ENCODE data around the gene SFXN2.
"Not testable (repeated sequence)": the region's sequence is repeated elsewhere in the genome, so short reads cannot be mapped to it uniquely, and the experiment has no call there.

The SFXN2 gene

DNA sequence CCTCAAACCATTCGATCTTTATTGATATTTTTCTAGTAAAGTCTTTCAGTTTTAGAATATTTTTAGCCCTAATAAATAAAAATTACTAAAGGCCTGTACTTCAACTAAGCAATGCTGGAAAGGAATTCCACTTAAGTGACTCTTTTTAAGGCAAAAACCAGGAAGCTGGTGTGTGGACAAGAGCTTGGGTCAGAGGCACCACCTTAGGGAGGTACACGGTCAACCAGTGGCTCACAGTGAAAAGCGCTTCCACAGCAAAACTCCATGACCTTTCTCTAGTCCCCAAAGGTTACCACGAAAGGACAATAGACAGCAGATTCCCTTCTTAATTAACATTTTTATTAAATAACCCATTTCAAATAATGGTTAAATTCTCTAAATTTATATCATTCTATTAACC, 31.5 kb upstream of the SFXN2 start:
- H3K4me3 ChIP-seq (ENCODE audit: low read depth in 1 of 2, low read length in 2 of 2) = no peak overlapping the region
- no peak overlapping the region for H3K27ac ChIP-seq (ENCODE audit: low read length)
- no peaks in the 10 kb centered on the region for H3K27me3 ChIP-seq (ENCODE audit: low read depth, low read length)
- H3K4me1 ChIP-seq (ENCODE audit: control insufficient read depth in 1 of 2, insufficient read depth in 2 of 2, low read length in 2 of 2) = peaks cover 0 to 7% of the 10 kb centered on the region in 2 donors
- H3K9me3 ChIP-seq (ENCODE audit: control insufficient read depth in 1 of 2, low read length in 2 of 2) = no peaks in the 10 kb centered on the region
- peaks cover 0 to 28% of the 10 kb centered on the region in 2 donors for H3K36me3 ChIP-seq (ENCODE audit: control insufficient read depth in 1 of 2, insufficient read depth in 2 of 2, low read length in 2 of 2)

DNA sequence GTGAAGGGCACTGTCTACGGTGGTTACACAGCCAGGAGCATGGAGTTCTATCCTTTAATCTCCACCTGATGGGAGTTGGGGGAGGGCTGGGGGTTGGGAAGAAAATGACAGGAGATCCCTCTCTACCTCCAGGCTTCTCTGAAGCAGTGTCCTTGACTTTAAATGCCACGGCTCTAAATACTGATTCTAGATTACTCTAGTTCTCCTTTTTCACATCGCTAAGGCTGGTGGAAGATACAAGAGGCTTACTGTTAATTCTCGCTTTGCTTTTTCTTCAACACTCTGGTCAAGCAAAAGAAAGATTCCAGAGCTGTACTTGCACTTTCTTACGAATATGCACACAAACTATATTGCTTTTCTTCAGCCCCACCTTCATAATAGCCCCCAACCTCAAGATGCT, 30.7 kb upstream of the SFXN2 start:
- no peak overlapping the region for H3K27ac ChIP-seq (ENCODE audit: low read length)
- H3K27me3 ChIP-seq (ENCODE audit: low read depth, low read length) = no peaks in the 10 kb centered on the region
- no peak overlapping the region for H3K4me3 ChIP-seq (ENCODE audit: low read depth in 1 of 2, low read length in 2 of 2)
- peaks cover 0 to 4% of the 10 kb centered on the region in 2 donors for H3K4me1 ChIP-seq (ENCODE audit: control insufficient read depth in 1 of 2, insufficient read depth in 2 of 2, low read length in 2 of 2)
- H3K36me3 ChIP-seq (ENCODE audit: control insufficient read depth in 1 of 2, insufficient read depth in 2 of 2, low read length in 2 of 2) = peaks cover 0 to 28% of the 10 kb centered on the region in 2 donors
- no peaks in the 10 kb centered on the region for H3K9me3 ChIP-seq (ENCODE audit: control insufficient read depth in 1 of 2, low read length in 2 of 2)

DNA sequence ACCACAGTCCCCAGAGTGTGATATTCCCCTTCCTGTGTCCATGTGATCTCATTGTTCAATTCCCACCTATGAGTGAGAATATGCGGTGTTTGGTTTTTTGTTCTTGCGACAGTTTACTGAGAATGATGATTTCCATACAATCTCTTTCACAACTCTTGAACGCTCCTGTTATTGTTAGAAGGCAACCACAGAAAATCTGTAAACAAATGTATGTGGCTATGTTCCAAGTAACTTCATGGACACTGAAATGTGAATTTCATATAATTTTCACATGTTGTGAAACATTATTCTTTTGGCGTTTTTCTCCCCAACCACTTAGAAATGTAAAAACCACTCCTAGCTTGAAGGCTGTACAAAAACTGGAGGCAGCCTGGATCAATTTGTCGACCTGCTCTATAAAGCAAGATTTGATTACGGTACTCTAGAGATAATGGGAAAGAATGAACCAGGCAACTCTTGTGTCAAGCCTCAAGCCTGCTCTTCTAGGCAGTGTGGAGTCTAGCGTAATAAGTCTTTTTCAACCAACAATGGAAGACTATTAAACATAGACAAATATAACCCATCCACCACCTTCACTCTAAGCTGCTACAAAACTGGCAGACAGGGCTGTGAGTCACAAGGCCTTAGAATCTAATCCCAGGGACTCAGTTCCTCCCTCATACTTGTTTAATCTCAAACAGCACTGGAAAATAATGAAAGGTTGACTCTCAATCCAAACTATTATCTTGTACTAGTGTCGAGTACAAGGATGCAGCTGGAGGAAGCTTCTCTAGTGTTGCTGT, 23.0 kb upstream of the SFXN2 start:
- H3K4me1 ChIP-seq (ENCODE audit: control insufficient read depth in 1 of 2, insufficient read depth in 2 of 2, low read length in 2 of 2) = no peaks in the 10 kb centered on the region
- no peak overlapping the region for H3K27ac ChIP-seq (ENCODE audit: low read length)
- no peak overlapping the region for H3K4me3 ChIP-seq (ENCODE audit: low read depth in 1 of 2, low read length in 2 of 2)
- peaks cover 0 to 7% of the 10 kb centered on the region in 2 donors for H3K36me3 ChIP-seq (ENCODE audit: control insufficient read depth in 1 of 2, insufficient read depth in 2 of 2, low read length in 2 of 2)
- H3K27me3 ChIP-seq (ENCODE audit: low read depth, low read length) = no peaks in the 10 kb centered on the region
- no peaks in the 10 kb centered on the region for H3K9me3 ChIP-seq (ENCODE audit: control insufficient read depth in 1 of 2, low read length in 2 of 2)

DNA sequence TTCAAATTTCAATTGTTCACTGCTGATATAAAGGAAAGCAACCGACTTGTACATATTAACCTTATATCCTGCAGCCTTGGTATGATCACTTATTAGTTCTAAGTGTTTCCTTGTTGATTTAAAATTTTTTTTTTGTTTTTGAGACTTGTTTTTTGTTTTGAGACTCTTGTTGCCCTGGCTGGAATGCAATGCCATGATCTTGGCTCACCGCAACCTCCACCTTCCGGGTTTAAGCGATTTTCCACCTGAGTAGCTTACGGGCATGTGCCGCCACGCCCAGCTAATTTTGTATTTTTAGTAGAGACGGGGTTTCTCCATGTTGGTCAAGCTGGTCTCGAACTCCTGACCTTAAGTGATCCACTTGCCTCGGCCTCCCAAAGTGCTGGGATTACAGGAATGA, 19.0 kb upstream of the SFXN2 start:
- H3K9me3 ChIP-seq (ENCODE audit: control insufficient read depth in 1 of 2, low read length in 2 of 2); H3K27me3 ChIP-seq (ENCODE audit: low read depth, low read length); H3K4me3 ChIP-seq (ENCODE audit: low read depth in 1 of 2, low read length in 2 of 2); H3K4me1 ChIP-seq (ENCODE audit: control insufficient read depth in 1 of 2, insufficient read depth in 2 of 2, low read length in 2 of 2); H3K27ac ChIP-seq (ENCODE audit: low read length): not testable (repeated sequence)
- H3K36me3 ChIP-seq (ENCODE audit: control insufficient read depth in 1 of 2, insufficient read depth in 2 of 2, low read length in 2 of 2) = peaks cover 14 to 24% of the 10 kb centered on the region in 2 donors

DNA sequence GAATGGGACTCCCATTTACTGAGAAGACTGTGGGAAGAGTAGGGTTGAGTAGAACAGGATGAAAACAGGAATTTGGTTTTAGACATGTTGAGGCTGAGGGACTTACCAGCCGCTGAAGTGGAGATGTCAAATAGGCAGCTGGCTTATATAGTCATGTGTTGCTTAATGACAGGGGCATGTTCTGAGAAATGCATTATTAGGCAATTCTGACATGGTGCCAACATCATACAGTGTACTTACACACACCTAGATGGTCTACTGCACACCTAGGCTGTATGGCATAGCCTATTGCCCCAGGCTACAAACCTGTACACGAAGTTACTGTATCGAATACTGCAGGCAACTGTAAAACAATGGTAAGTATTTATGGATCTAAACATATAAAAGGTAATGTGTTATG, 17.7 kb upstream of the SFXN2 start:
- no peak overlapping the region for H3K27ac ChIP-seq (ENCODE audit: low read length)
- H3K36me3 ChIP-seq (ENCODE audit: control insufficient read depth in 1 of 2, insufficient read depth in 2 of 2, low read length in 2 of 2) = peaks cover 14 to 20% of the 10 kb centered on the region in 2 donors
- H3K4me1 ChIP-seq (ENCODE audit: control insufficient read depth in 1 of 2, insufficient read depth in 2 of 2, low read length in 2 of 2) = no peaks in the 10 kb centered on the region
- no peaks in the 10 kb centered on the region for H3K27me3 ChIP-seq (ENCODE audit: low read depth, low read length)
- no peaks in the 10 kb centered on the region for H3K9me3 ChIP-seq (ENCODE audit: control insufficient read depth in 1 of 2, low read length in 2 of 2)
- no peak overlapping the region for H3K4me3 ChIP-seq (ENCODE audit: low read depth in 1 of 2, low read length in 2 of 2)

DNA sequence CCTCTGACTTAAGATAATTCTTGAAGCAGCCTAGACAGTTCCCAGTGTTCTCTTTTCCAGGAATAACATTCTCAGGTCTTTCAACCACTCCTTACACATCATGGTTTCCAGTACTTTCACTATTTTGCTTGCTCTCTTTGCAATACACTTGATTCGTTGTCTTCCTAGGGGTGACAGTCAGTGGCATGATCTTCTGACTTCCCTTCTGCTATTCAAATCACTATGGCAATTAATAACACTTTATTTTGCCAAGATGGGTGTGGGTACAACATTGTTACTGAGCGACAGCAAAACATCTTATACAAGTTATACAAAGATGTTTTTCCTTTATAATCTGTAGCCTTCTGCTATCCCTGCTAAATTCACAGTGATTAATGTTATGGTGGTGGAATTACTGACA, 15.5 kb upstream of the SFXN2 start:
- H3K27ac ChIP-seq (ENCODE audit: low read length) = no peak overlapping the region

DNA sequence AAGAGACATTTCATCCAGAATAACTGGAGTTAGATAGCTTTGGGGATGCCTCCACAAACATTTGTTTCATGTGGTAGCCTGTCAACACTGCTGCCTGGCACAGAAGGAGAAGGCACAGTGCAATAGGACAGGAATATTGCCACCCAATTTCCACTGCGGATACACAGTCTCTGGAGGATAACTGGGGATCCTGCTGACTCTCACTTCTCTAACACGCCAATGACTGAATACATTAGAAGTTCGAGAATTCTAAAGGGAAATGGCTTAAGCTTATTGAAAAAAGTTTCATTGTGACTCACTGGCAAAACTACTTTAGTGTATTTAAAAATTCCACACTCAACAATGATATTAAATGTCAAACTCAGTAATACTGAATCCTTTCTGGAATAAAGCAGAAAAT, 13.2 kb upstream of the SFXN2 start:
- Histone ChIP-seq H3K27me3 (ENCODE audit: low read depth, low read length) (no peaks in the 10 kb centered on the region), H3K36me3 (ENCODE audit: control insufficient read depth in 1 of 2, insufficient read depth in 2 of 2, low read length in 2 of 2) (peaks cover 14 to 17% of the 10 kb centered on the region in 2 donors), H3K4me3 (ENCODE audit: low read depth in 1 of 2, low read length in 2 of 2) (no peak overlapping the region), H3K27ac (ENCODE audit: low read length) (no peak overlapping the region), H3K4me1 (ENCODE audit: control insufficient read depth in 1 of 2, insufficient read depth in 2 of 2, low read length in 2 of 2) (no peaks in the 10 kb centered on the region), H3K9me3 (ENCODE audit: control insufficient read depth in 1 of 2, low read length in 2 of 2) (no peaks in the 10 kb centered on the region)

More for the DNA sequence above, 15.5 kb upstream of the SFXN2 start:
- Histone ChIP-seq H3K27me3 (ENCODE audit: low read depth, low read length) (no peaks in the 10 kb centered on the region), H3K36me3 (ENCODE audit: control insufficient read depth in 1 of 2, insufficient read depth in 2 of 2, low read length in 2 of 2) (peaks cover 14 to 17% of the 10 kb centered on the region in 2 donors), H3K4me3 (ENCODE audit: low read depth in 1 of 2, low read length in 2 of 2) (no peak overlapping the region), H3K9me3 (ENCODE audit: control insufficient read depth in 1 of 2, low read length in 2 of 2) (no peaks in the 10 kb centered on the region), H3K4me1 (ENCODE audit: control insufficient read depth in 1 of 2, insufficient read depth in 2 of 2, low read length in 2 of 2) (no peaks in the 10 kb centered on the region)

DNA sequence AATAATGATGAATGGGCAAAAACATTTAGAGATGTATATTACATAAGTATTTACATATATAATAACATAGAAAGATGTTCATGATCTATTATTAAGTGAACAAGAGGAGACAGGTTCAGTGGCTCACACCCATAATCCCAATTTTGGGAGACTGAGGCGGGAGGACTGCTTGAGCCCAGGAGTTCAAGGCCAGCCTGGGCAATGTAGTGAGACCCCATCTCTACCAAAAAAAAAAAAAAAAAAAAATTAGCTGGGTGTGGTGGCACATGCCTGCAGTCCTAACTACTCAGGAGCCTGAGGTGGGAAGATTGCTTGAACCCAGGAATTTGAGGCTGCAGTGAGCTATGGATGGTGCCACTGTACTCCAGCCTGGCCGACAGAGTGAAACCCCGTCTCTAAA, 12.6 kb upstream of the SFXN2 start:
- H3K4me1 ChIP-seq (ENCODE audit: control insufficient read depth in 1 of 2, insufficient read depth in 2 of 2, low read length in 2 of 2) = no peaks in the 10 kb centered on the region
- no peaks in the 10 kb centered on the region for H3K27me3 ChIP-seq (ENCODE audit: low read depth, low read length)
- H3K4me3 ChIP-seq (ENCODE audit: low read depth in 1 of 2, low read length in 2 of 2) = no peak overlapping the region
- peaks cover 14 to 17% of the 10 kb centered on the region in 2 donors for H3K36me3 ChIP-seq (ENCODE audit: control insufficient read depth in 1 of 2, insufficient read depth in 2 of 2, low read length in 2 of 2)
- no peak overlapping the region for H3K27ac ChIP-seq (ENCODE audit: low read length)
- no peaks in the 10 kb centered on the region for H3K9me3 ChIP-seq (ENCODE audit: control insufficient read depth in 1 of 2, low read length in 2 of 2)

DNA sequence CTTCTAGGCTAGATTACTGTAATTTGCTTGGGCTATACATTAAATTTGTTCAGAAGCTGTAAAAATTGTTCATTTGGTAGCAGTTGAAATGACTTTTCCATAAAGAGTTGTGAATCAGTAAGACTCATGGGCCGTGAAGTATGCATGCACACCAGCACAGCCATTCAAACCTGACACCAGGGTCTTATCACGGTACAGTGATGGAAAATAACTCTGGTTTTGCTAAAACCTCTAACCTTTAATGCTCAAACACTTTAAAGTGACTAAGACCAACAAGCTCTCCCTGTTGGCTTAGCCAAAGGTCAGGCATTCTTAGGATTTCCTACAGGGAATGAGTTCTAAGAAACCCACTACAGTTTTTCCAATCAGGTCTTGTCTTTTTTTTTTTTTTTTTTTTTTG, 11.7 kb upstream of the SFXN2 start:
- no peaks in the 10 kb centered on the region for H3K27me3 ChIP-seq (ENCODE audit: low read depth, low read length)
- no peak overlapping the region for H3K27ac ChIP-seq (ENCODE audit: low read length)
- H3K4me1 ChIP-seq (ENCODE audit: control insufficient read depth in 1 of 2, insufficient read depth in 2 of 2, low read length in 2 of 2) = no peaks in the 10 kb centered on the region
- peaks cover 10 to 12% of the 10 kb centered on the region in 2 donors for H3K36me3 ChIP-seq (ENCODE audit: control insufficient read depth in 1 of 2, insufficient read depth in 2 of 2, low read length in 2 of 2)
- H3K9me3 ChIP-seq (ENCODE audit: control insufficient read depth in 1 of 2, low read length in 2 of 2) = no peaks in the 10 kb centered on the region
- no peak overlapping the region for H3K4me3 ChIP-seq (ENCODE audit: low read depth in 1 of 2, low read length in 2 of 2)

DNA sequence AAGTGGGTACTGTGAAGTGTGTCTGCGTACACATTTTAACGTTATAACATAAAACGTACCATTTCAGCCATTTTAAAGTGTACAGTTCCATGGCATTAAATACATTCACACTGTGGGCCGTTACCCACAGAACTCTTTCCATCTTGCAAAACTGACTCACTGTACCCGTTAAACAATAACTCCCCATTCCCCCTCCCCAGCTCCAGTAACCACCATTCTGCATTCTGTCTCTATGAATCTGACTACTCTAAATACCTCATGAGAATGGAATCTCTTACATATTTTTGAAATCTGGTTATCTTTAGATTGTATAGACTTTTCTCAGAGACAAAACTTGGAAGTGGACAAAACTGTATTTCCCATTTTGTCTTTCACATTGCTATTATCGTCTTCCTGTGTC, 9.5 kb upstream of the SFXN2 start:
- H3K27me3 ChIP-seq (ENCODE audit: low read depth, low read length) = no peaks in the 10 kb centered on the region
- H3K4me1 ChIP-seq (ENCODE audit: control insufficient read depth in 1 of 2, insufficient read depth in 2 of 2, low read length in 2 of 2) = no peaks in the 10 kb centered on the region
- H3K9me3 ChIP-seq (ENCODE audit: control insufficient read depth in 1 of 2, low read length in 2 of 2) = no peaks in the 10 kb centered on the region
- H3K36me3 ChIP-seq (ENCODE audit: control insufficient read depth in 1 of 2, insufficient read depth in 2 of 2, low read length in 2 of 2) = no peaks in the 10 kb centered on the region
- H3K4me3 ChIP-seq (ENCODE audit: low read depth in 1 of 2, low read length in 2 of 2) = no peak overlapping the region
- H3K27ac ChIP-seq (ENCODE audit: low read length) = no peak overlapping the region

DNA sequence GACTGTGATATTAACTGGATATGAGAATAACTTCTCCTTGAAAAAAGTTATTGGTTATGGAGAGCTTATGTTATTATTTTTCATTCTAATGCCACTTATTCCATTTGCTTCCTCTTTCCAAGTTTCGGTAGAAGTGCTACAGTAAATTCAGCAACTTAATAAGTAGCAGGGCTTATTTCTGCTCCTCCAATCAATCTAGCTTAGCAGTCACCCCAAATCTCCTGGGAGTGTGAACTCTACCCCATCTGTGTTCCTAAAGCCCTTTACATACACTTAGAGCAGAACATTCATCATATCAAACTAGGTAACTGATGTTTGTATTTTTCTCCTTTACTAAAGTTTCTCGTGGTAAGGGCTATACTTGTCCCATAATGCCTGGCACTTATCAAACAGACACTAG, 8.9 kb upstream of the SFXN2 start:
- H3K4me3 ChIP-seq (ENCODE audit: low read depth in 1 of 2, low read length in 2 of 2) = no peak overlapping the region
- no peaks in the 10 kb centered on the region for H3K36me3 ChIP-seq (ENCODE audit: control insufficient read depth in 1 of 2, insufficient read depth in 2 of 2, low read length in 2 of 2)
- no peaks in the 10 kb centered on the region for H3K9me3 ChIP-seq (ENCODE audit: control insufficient read depth in 1 of 2, low read length in 2 of 2)
- H3K27ac ChIP-seq (ENCODE audit: low read length) = no peak overlapping the region
- no peaks in the 10 kb centered on the region for H3K4me1 ChIP-seq (ENCODE audit: control insufficient read depth in 1 of 2, insufficient read depth in 2 of 2, low read length in 2 of 2)
- H3K27me3 ChIP-seq (ENCODE audit: low read depth, low read length) = no peaks in the 10 kb centered on the region

DNA sequence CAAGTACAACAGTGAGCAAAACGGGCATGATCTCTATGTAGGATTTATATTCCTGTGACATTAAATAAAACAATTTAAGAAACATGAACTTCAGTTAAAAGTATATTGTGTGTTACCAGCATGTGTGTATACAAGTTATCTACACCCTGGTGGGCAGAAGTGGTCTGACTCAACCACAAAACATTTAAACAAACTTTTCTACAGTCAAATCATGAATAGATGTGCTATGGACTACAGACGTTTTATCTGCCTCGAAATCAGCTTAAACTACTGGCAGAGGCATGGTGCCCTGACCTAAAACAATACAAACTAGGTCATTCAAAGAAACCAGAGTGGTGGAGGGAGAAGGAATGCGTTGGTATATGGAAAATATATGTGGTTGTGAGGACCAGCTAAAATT, 3.8 kb upstream of the SFXN2 start:
- H3K4me1 ChIP-seq (ENCODE audit: control insufficient read depth in 1 of 2, insufficient read depth in 2 of 2, low read length in 2 of 2) = peaks cover 0 to 17% of the 10 kb centered on the region in 2 donors
- no peaks in the 10 kb centered on the region for H3K9me3 ChIP-seq (ENCODE audit: control insufficient read depth in 1 of 2, low read length in 2 of 2)
- H3K36me3 ChIP-seq (ENCODE audit: control insufficient read depth in 1 of 2, insufficient read depth in 2 of 2, low read length in 2 of 2) = no peaks in the 10 kb centered on the region
- no peak overlapping the region for H3K27ac ChIP-seq (ENCODE audit: low read length)
- no peaks in the 10 kb centered on the region for H3K27me3 ChIP-seq (ENCODE audit: low read depth, low read length)
- H3K4me3 ChIP-seq (ENCODE audit: low read depth in 1 of 2, low read length in 2 of 2) = no peak overlapping the region
